IMR-90 (cell line): ENCODE results near the gene CDC34. TPM values are rescaled to one million over a fixed set of nuclear protein-coding genes. Genes with fewer than 3 reads are reported as not detected.

ENCODE experiments used
- ATAC-seq: fragments of 200-7000 bp; cut with Tn5 transposase; 2 replicates; pipeline ENCODE4 v1.9.1; 2020; ENCODE audit warnings: low read depth, mild to moderate bottlenecking, moderate library complexity
- BruUV-seq: library from RNA; stranded (reverse); fragments of 400-500 nt; replicated peaks from 2 replicates; lab custom pipeline; 2021; lab: Mats Ljungman, UMichigan
- CTCF ChIA-PET: fragments of 300-600 bp; formaldehyde crosslinking; extraction: SDS; loops from one replicate; lab custom pipeline; 2021; ENCODE audit warnings: antibody characterized with exemption; lab: Yijun Ruan, JAX
- POLR2A ChIA-PET: fragments of 300-600 bp; sonication (Branson Sonifier 250); formaldehyde crosslinking; loops from one replicate; lab custom pipeline; 2022; ENCODE audit warnings: antibody characterized with exemption; ENCODE audit not compliant: unreplicated experiment; lab: Charles Lee
- DNase-seq: peaks from one replicate; pipeline ENCODE4 v3.0.0; 2013
- H2AFZ ChIP-seq: replicated peaks from 2 replicates; pipeline ENCODE3; 2013; ENCODE audit warnings: low read length, mild to moderate bottlenecking; ENCODE audit not compliant: poor library complexity
- H2AK5ac ChIP-seq: 2 replicates; pipeline ENCODE4 v1.6.1; 2013; ENCODE audit warnings: low read depth, low read length, inconsistent platforms
- H2AK9ac ChIP-seq: replicated peaks from 2 replicates; pipeline ENCODE3; 2013; ENCODE audit warnings: mild to moderate bottlenecking, low read depth, low read length, moderate library complexity; ENCODE audit not compliant: poor library complexity
- H2BK120ac ChIP-seq: 2 replicates; pipeline ENCODE4 v1.6.1; 2013; ENCODE audit warnings: low read depth, low read length, inconsistent platforms
- H2BK15ac ChIP-seq: 3 replicates; pipeline ENCODE4 v1.6.1; 2013; ENCODE audit warnings: low read depth, low read length, inconsistent platforms
- H2BK20ac ChIP-seq: 2 replicates; pipeline ENCODE4 v1.6.1; 2013; ENCODE audit warnings: low read depth, mild to moderate bottlenecking, inconsistent platforms, low read length, moderate library complexity
- H2BK5ac ChIP-seq: 2 replicates; pipeline ENCODE4 v1.6.1; 2013; ENCODE audit warnings: mild to moderate bottlenecking, low read depth, low read length, inconsistent platforms; ENCODE audit not compliant: poor library complexity, severe bottlenecking
- H3K14ac ChIP-seq: replicated peaks from 2 replicates; pipeline ENCODE4 v1.6.1; 2013; ENCODE audit warnings: low read depth, low read length, inconsistent platforms
- H3K18ac ChIP-seq: 2 replicates; pipeline ENCODE4 v1.6.1; 2013; ENCODE audit warnings: low read depth, low read length, control low read depth
- H3K23ac ChIP-seq: 2 replicates; pipeline ENCODE4 v1.6.1; 2013; ENCODE audit warnings: low read depth, low read length, inconsistent platforms
- H3K27ac ChIP-seq: 2 replicates; pipeline ENCODE4 v1.5.1; 2013; ENCODE audit warnings: mild to moderate bottlenecking, control low read depth, low read length; ENCODE audit not compliant: insufficient read depth
- H3K27me3 ChIP-seq: 2 replicates; pipeline ENCODE4 v1.6.1; 2013; ENCODE audit warnings: low read length; ENCODE audit not compliant: control insufficient read depth, insufficient read depth
- H3K36me3 ChIP-seq: 2 replicates; pipeline ENCODE4 v1.6.1; 2013; ENCODE audit warnings: low read length, mixed read lengths; ENCODE audit not compliant: control insufficient read depth, insufficient read depth
- H3K4ac ChIP-seq: 2 replicates; pipeline ENCODE4 v1.6.1; 2013; ENCODE audit warnings: low read depth, low read length, inconsistent platforms
- H3K4me1 ChIP-seq: 2 replicates; pipeline ENCODE4 v1.6.1; 2013; ENCODE audit warnings: low read length, mixed read lengths; ENCODE audit not compliant: control insufficient read depth, insufficient read depth
- H3K4me2 ChIP-seq: 2 replicates; pipeline ENCODE4 v1.6.1; 2013; ENCODE audit warnings: low read depth, mild to moderate bottlenecking, control low read depth, low read length, moderate library complexity
- H3K4me3 ChIP-seq: 2 replicates; pipeline ENCODE4 v1.5.1; 2013; ENCODE audit warnings: low read depth, mild to moderate bottlenecking, control low read depth, low read length, moderate library complexity; ENCODE audit not compliant: insufficient read depth
- H3K56ac ChIP-seq: 2 replicates; pipeline ENCODE4 v1.6.1; 2013; ENCODE audit warnings: low read length, inconsistent platforms; ENCODE audit not compliant: insufficient read depth; ENCODE audit errors: extremely low read depth
- H3K79me1 ChIP-seq, 2 experiments: 2 replicates each; pipeline ENCODE4 v1.6.1; 2013; ENCODE audit warnings: low read length in 2 of 2, inconsistent platforms in 1 of 2, low read depth in 1 of 2
- H3K9ac ChIP-seq: 2 replicates; pipeline ENCODE4 v1.6.1; 2013; ENCODE audit warnings: low read depth, low read length, control low read depth
- H3K9me1 ChIP-seq: 2 replicates; pipeline ENCODE4 v1.6.1; 2013; ENCODE audit warnings: low read length, inconsistent platforms; ENCODE audit not compliant: insufficient read depth
- H3K9me3 ChIP-seq: 2 replicates; pipeline ENCODE4 v1.6.1; 2013; ENCODE audit warnings: low read length; ENCODE audit not compliant: control insufficient read depth, insufficient read depth
- H4K20me1 ChIP-seq: 2 replicates; pipeline ENCODE4 v1.6.1; 2013; ENCODE audit warnings: low read length, inconsistent platforms; ENCODE audit not compliant: insufficient read depth
- H4K5ac ChIP-seq: 2 replicates; pipeline ENCODE4 v1.6.1; 2013; ENCODE audit warnings: mild to moderate bottlenecking, low read depth, low read length, control low read depth
- H4K8ac ChIP-seq, 2 experiments: 2 replicates each; pipeline ENCODE4 v1.6.1; 2013; ENCODE audit warnings: low read depth in 2 of 2, low read length in 2 of 2, control low read depth in 1 of 2, inconsistent platforms in 1 of 2
- H4K91ac ChIP-seq: 2 replicates; pipeline ENCODE4 v1.6.1; 2013; ENCODE audit warnings: low read depth, low read length, inconsistent platforms; ENCODE audit not compliant: insufficient read depth
- CEBPB ChIP-seq: IDR thresholded peaks from 2 replicates; pipeline ENCODE4 v1.6.1; 2012; ENCODE audit warnings: low read depth, low read length, improper control_type of control experiment
- CHD1 ChIP-seq: IDR thresholded peaks from 2 replicates; pipeline ENCODE4 v1.6.1; 2012; ENCODE audit warnings: low read depth, low read length, improper control_type of control experiment
- FOS ChIP-seq: fragments of 150-350 bp; IDR thresholded peaks from 2 replicates; pipeline ENCODE4 v1.6.1; 2016; ENCODE audit warnings: low read depth, low read length
- MAFK ChIP-seq: IDR thresholded peaks from 2 replicates; pipeline ENCODE4 v1.6.1; 2012; ENCODE audit warnings: low read depth, low read length, improper control_type of control experiment
- MAZ ChIP-seq: IDR thresholded peaks from 2 replicates; pipeline ENCODE4 v1.6.1; 2012; ENCODE audit warnings: low read depth, mild to moderate bottlenecking, low read length, improper control_type of control experiment, moderate library complexity, borderline replicate concordance
- MXI1 ChIP-seq: IDR thresholded peaks from 2 replicates; pipeline ENCODE4 v1.6.1; 2012; ENCODE audit warnings: low read depth, mild to moderate bottlenecking, low read length, moderate library complexity, borderline replicate concordance
- NFE2L2 ChIP-seq: fragments of 150-350 bp; IDR thresholded peaks from 2 replicates; pipeline ENCODE4 v1.6.1; 2016; ENCODE audit warnings: low read depth, mild to moderate bottlenecking, low read length
- POLR2A ChIP-seq: IDR thresholded peaks from 2 replicates; pipeline ENCODE4 v1.6.1; 2012; ENCODE audit warnings: mild to moderate bottlenecking, low read depth, low read length
- RAD21 ChIP-seq: IDR thresholded peaks from 2 replicates; pipeline ENCODE4 v1.6.1; 2012; ENCODE audit warnings: low read length, improper control_type of control experiment
- RCOR1 ChIP-seq: IDR thresholded peaks from 2 replicates; pipeline ENCODE4 v1.6.1; 2012; ENCODE audit warnings: mild to moderate bottlenecking, low read length, improper control_type of control experiment; ENCODE audit not compliant: insufficient replicate concordance
- RFX5 ChIP-seq: IDR thresholded peaks from 2 replicates; pipeline ENCODE4 v1.8.0; 2012; ENCODE audit warnings: low read depth, mild to moderate bottlenecking, low read length, moderate library complexity
- SMC3 ChIP-seq: fragments of 150-350 bp; IDR thresholded peaks from 2 replicates; pipeline ENCODE4 v1.6.1; 2016; ENCODE audit warnings: low read depth, mild to moderate bottlenecking, antibody characterized with exemption, low read length, moderate library complexity
- WGBS, 2 experiments: methylation state at CpG; one replicate each; pipeline versions ENCODE4 v1.1.5 to v1.1.7; 2013; ENCODE audit warnings: missing lambda C conversion rate in 2 of 2; ENCODE audit not compliant: insufficient read length in 1 of 2; ENCODE audit errors: extremely low coverage in 2 of 2; 5-methylcytosine and 5-hydroxymethylcytosine counted together
- dilution Hi-C: fragments of 300-500 bp; cut with HindIII; formaldehyde crosslinking; loops from one replicate; pipeline ENCODE4 v1.14.3; 2018; ENCODE audit warnings: low sequenced_read_pairs; ENCODE audit not compliant: unreplicated experiment
- in situ Hi-C: fragments of 300-500 bp; cut with MboI; formaldehyde crosslinking; loops from 3 replicates; pipeline ENCODE4 v1.14.3; 2019; ENCODE audit warnings: low sequenced_read_pairs, inconsistent platforms, mixed read lengths
- intact Hi-C: fragments of 100-400 bp; cut with micrococcal nuclease; formaldehyde crosslinking; loops from 2 replicates; pipeline ENCODE4 v1.10.0; 2022
- polyA plus RNA-seq, 3 experiments: library from polyadenylated mRNA; depleted of rRNA; stranded (reverse); fragments of >200 nt; gene quantifications; 2 replicates each; pipeline ENCODE4 v1.2.3, GENCODE V29; 2012; ENCODE audit warnings: low replicate concordance in 1 of 3
- total RNA-seq: library from RNA; depleted of rRNA; stranded (reverse); fragments of >200 nt; gene quantifications from 2 replicates; pipeline ENCODE4 v1.2.3, GENCODE V29; 2012
- TF ChIP-seq, protein P1 (sequence below): fragments of 150-350 bp; IDR thresholded peaks from 2 replicates; pipeline ENCODE4 v1.6.1; 2017; ENCODE audit warnings: mild to moderate bottlenecking, antibody characterized with exemption, low read length, low read depth
- TF ChIP-seq, protein P2 (sequence below): conservative IDR thresholded peaks from 2 replicates; pipeline ENCODE4 v1.5.1; 2012; ENCODE audit warnings: mild to moderate bottlenecking, low read depth, low read length, improper control_type of control experiment

Gene CDC34
- total and polyA plus RNA-seq, 2 of the 4 experiments (the other 2 are of a cell fraction), result 35.7 to 68.9 TPM

DNA sequence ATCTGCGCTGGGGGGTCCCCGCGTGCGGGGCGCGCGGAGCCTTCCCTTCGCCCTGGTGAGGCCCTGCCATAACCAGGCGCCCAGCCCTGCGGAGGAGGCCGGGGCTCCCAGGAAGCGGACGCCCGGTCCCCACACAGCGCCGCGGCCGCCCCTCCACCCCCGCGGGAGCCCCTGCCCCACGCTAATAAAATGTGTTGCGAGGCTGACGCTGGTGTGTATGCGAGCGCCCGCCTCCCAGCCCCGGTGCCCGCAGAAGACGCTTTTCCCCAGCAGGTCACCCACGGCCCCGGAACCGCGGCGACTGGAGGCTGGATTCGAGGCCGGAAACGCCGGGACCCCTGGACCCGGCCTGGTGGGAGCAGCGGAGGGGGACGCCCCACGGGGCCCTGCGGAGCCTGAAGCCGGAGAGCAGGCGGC, 12.1 kb upstream of the CDC34 start:
- Histone ChIP-seq H4K8ac (no peak overlapping the region), H3K14ac (no peak overlapping the region), H3K4me3 (no peak overlapping the region), H2AK9ac (no peak overlapping the region), H4K5ac (no peak overlapping the region), H3K9ac (no peak overlapping the region), H3K79me1 (peaks cover 1 to 6% of the 10 kb centered on the region in 2 experiments; a peak in 3 of 4 replicates), H3K9me3 (peaks cover 4% of the 10 kb centered on the region), H3K27ac (no peak overlapping the region), H3K9me1 (0 out of 2 replicates have a peak, but pooled peaks cover under 1% of the 10 kb centered on the region), H3K27me3 (no peaks in the 10 kb centered on the region), H3K23ac (no peak overlapping the region), H3K4me1 (peaks cover 12% of the 10 kb centered on the region), H2BK5ac (no peak overlapping the region), H2AFZ (no peak overlapping the region), H4K91ac (no peak overlapping the region), H3K18ac (no peak overlapping the region), H4K20me1 (no peaks in the 10 kb centered on the region; the same call in 1 of the 2 replicates), H3K4ac (no peak overlapping the region), H2BK15ac (no peak overlapping the region), H2BK120ac (no peak overlapping the region), H3K4me2 (no peak overlapping the region), H2AK5ac (no peak overlapping the region), H3K36me3 (peaks cover 8% of the 10 kb centered on the region; the same call in 1 of the 2 replicates), H2BK20ac (no peak overlapping the region), H3K56ac (no peak overlapping the region)
- no peak for TF ChIP-seq MAFK
- TF ChIP-seq SMC3, result no peak
- no peak for TF ChIP-seq CEBPB
- no peak for TF ChIP-seq FOS
- no peak for TF ChIP-seq RAD21
- no peak for TF ChIP-seq POLR2A
- no peak for TF ChIP-seq MXI1
- TF ChIP-seq, protein P1, sequence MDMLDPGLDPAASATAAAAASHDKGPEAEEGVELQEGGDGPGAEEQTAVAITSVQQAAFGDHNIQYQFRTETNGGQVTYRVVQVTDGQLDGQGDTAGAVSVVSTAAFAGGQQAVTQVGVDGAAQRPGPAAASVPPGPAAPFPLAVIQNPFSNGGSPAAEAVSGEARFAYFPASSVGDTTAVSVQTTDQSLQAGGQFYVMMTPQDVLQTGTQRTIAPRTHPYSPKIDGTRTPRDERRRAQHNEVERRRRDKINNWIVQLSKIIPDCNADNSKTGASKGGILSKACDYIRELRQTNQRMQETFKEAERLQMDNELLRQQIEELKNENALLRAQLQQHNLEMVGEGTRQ, result no peak
- TF ChIP-seq RFX5, result no peak
- TF ChIP-seq MAZ, result no peak
- no peak for TF ChIP-seq CHD1
- TF ChIP-seq, protein P2, sequence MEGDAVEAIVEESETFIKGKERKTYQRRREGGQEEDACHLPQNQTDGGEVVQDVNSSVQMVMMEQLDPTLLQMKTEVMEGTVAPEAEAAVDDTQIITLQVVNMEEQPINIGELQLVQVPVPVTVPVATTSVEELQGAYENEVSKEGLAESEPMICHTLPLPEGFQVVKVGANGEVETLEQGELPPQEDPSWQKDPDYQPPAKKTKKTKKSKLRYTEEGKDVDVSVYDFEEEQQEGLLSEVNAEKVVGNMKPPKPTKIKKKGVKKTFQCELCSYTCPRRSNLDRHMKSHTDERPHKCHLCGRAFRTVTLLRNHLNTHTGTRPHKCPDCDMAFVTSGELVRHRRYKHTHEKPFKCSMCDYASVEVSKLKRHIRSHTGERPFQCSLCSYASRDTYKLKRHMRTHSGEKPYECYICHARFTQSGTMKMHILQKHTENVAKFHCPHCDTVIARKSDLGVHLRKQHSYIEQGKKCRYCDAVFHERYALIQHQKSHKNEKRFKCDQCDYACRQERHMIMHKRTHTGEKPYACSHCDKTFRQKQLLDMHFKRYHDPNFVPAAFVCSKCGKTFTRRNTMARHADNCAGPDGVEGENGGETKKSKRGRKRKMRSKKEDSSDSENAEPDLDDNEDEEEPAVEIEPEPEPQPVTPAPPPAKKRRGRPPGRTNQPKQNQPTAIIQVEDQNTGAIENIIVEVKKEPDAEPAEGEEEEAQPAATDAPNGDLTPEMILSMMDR, result no peak
- TF ChIP-seq NFE2L2, result no peak
- TF ChIP-seq RCOR1, result no peak
- no peak for ATAC-seq
- intact Hi-C loops, result no loop called here
- no TSS peak for BruUV-seq
- POLR2A ChIA-PET, result no interaction called here
- DNase-seq, result no peak
- CTCF ChIA-PET, result no interaction called here
- in situ Hi-C loops, result no loop called here
- WGBS, 2 experiments, result 76% methylated on average over 9 of the region's 45 CpGs; no CpG with 5 or more reads in 1 of the 2 experiments
- dilution Hi-C loops, result no loop called here
